Measurements from ENCODE around the gene CCDC126. TPM values are rescaled to one million over a fixed set of nuclear protein-coding genes. Genes with fewer than 3 reads are reported as not detected.

Gene CCDC126
- total RNA-seq, 1 experiment from 2014 or later: 10.3 TPM

DNA sequence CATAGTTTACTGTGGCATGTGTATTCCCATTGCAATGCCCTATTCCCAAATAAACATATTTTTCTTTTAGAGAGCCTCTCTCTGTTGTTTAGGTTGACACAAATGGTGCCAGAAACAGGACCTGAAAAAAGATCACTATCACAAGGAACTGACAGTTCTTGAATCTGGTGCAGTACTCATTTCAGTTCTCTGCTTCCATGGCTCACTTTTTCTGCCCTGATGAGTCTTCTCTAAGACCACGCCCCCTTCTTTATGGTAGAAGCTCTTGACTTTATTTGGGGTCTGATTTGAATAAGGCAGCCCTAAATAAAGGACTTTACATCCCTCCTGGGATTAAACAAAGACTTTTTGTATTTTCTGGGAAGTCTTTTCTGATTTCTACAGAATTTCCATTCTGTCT is 3.5 kb upstream of the CCDC126 start:
- DNase-seq (ENCODE audit: low read depth, low spot score) (no peak), ATAC-seq (no peak)
- ChIA-PET CTCF (no interaction called here), POLR2A (no interaction called here)
- no peaks in the 10 kb centered on the region for H3K27me3 ChIP-seq (ENCODE audit: control insufficient read depth, insufficient read depth, low read length)
- peaks cover 5% of the 10 kb centered on the region for H3K4me1 ChIP-seq (ENCODE audit: control insufficient read depth, insufficient read depth, low read length)
- H3K36me3 ChIP-seq (ENCODE audit: control insufficient read depth, insufficient read depth, low read length): no peaks in the 10 kb centered on the region; the same call in 1 of the 2 replicates
- H3K4me3 ChIP-seq (ENCODE audit: low read depth in 2 of 2, low read length in 2 of 2): no peak overlapping the region
- no peak for TF ChIP-seq TCF7L2 (IDR thresholded peaks at IDR 0.05; ENCODE audit: low read depth, low read length)
- no peak for TF ChIP-seq SIN3A (IDR thresholded peaks at IDR 0.05; ENCODE audit: borderline replicate concordance, insufficient read depth, low read depth, low read length)
- TF ChIP-seq, protein P1, sequence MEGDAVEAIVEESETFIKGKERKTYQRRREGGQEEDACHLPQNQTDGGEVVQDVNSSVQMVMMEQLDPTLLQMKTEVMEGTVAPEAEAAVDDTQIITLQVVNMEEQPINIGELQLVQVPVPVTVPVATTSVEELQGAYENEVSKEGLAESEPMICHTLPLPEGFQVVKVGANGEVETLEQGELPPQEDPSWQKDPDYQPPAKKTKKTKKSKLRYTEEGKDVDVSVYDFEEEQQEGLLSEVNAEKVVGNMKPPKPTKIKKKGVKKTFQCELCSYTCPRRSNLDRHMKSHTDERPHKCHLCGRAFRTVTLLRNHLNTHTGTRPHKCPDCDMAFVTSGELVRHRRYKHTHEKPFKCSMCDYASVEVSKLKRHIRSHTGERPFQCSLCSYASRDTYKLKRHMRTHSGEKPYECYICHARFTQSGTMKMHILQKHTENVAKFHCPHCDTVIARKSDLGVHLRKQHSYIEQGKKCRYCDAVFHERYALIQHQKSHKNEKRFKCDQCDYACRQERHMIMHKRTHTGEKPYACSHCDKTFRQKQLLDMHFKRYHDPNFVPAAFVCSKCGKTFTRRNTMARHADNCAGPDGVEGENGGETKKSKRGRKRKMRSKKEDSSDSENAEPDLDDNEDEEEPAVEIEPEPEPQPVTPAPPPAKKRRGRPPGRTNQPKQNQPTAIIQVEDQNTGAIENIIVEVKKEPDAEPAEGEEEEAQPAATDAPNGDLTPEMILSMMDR (IDR thresholded peaks at IDR 0.05): no peak
- TF ChIP-seq, protein P2, sequence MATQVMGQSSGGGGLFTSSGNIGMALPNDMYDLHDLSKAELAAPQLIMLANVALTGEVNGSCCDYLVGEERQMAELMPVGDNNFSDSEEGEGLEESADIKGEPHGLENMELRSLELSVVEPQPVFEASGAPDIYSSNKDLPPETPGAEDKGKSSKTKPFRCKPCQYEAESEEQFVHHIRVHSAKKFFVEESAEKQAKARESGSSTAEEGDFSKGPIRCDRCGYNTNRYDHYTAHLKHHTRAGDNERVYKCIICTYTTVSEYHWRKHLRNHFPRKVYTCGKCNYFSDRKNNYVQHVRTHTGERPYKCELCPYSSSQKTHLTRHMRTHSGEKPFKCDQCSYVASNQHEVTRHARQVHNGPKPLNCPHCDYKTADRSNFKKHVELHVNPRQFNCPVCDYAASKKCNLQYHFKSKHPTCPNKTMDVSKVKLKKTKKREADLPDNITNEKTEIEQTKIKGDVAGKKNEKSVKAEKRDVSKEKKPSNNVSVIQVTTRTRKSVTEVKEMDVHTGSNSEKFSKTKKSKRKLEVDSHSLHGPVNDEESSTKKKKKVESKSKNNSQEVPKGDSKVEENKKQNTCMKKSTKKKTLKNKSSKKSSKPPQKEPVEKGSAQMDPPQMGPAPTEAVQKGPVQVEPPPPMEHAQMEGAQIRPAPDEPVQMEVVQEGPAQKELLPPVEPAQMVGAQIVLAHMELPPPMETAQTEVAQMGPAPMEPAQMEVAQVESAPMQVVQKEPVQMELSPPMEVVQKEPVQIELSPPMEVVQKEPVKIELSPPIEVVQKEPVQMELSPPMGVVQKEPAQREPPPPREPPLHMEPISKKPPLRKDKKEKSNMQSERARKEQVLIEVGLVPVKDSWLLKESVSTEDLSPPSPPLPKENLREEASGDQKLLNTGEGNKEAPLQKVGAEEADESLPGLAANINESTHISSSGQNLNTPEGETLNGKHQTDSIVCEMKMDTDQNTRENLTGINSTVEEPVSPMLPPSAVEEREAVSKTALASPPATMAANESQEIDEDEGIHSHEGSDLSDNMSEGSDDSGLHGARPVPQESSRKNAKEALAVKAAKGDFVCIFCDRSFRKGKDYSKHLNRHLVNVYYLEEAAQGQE (IDR thresholded peaks at IDR 0.05; ENCODE audit: insufficient read depth in 1 of 2, low read depth in 2 of 2, low read length in 1 of 2): no peak
- no peak for TF ChIP-seq POLR2AphosphoS5 (IDR thresholded peaks at IDR 0.05; ENCODE audit: low read depth, low read length)
- no TSS peak for BruUV-seq (replicated peaks)
- in situ Hi-C loops (cut with HindIII; ENCODE audit: low pct_unique_long_range_greater_than_20kb, low sequenced_read_pairs): no loop called here
- intact Hi-C loops (cut with micrococcal nuclease; ENCODE audit: unreplicated experiment): no loop called here
- H3K27ac ChIP-seq (ENCODE audit: low read length): no peak overlapping the region
- no peaks in the 10 kb centered on the region for H3K9me3 ChIP-seq (ENCODE audit: control insufficient read depth, insufficient read depth, low read depth, low read length)

DNA sequence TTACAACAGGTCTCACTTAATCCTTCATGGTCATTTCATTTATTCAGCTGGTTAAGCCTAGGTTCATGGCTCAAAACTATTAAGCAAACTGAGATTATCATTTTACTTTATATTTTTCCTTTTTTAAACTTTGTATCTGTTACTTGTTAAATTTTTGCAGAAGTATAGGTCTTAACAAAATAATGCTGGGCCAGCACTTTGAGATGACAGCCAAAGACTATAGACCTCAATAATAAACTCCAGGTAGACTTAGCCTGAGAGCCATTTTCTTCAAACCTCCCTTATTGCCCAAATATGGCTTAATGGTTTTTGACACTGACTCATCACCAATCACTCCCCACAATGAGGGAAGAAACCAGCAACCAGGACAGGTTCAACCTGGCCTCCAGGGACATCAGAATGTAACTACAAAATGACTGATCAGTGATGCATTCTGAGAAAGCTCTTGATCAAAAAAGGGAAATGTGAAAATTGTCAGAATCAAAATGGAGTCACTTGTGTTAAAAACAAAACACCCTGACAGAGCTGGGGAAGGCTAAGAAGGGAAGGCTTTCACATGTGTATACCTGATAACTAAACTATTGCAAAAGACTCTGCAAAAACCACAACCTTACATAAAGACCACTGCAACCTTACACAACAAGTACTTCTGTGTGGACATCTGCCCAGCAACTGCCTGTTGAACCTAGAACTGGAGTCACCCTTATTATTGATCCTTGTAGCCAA is 2.1 kb upstream of the CCDC126 start:
- BruUV-seq (replicated peaks): no TSS peak
- TF ChIP-seq, protein P1 (IDR thresholded peaks at IDR 0.05): no peak
- TF ChIP-seq POLR2AphosphoS5 (IDR thresholded peaks at IDR 0.05; ENCODE audit: low read depth, low read length) (no peak), SIN3A (IDR thresholded peaks at IDR 0.05; ENCODE audit: borderline replicate concordance, insufficient read depth, low read depth, low read length) (no peak)
- TF ChIP-seq, protein P2 (IDR thresholded peaks at IDR 0.05; ENCODE audit: insufficient read depth in 1 of 2, low read depth in 2 of 2, low read length in 1 of 2): no peak
- in situ Hi-C loops (cut with HindIII; ENCODE audit: low pct_unique_long_range_greater_than_20kb, low sequenced_read_pairs) (no loop called here), intact Hi-C loops (cut with micrococcal nuclease; ENCODE audit: unreplicated experiment) (no loop called here)
- Histone ChIP-seq H3K27ac (ENCODE audit: low read length) (no peak overlapping the region), H3K9me3 (ENCODE audit: control insufficient read depth, insufficient read depth, low read depth, low read length) (no peaks in the 10 kb centered on the region), H3K36me3 (ENCODE audit: control insufficient read depth, insufficient read depth, low read length) (no peaks in the 10 kb centered on the region; the same call in 1 of the 2 replicates), H3K27me3 (ENCODE audit: control insufficient read depth, insufficient read depth, low read length) (no peaks in the 10 kb centered on the region), H3K4me3 (ENCODE audit: low read depth in 2 of 2, low read length in 2 of 2) (no peak overlapping the region), H3K4me1 (ENCODE audit: control insufficient read depth, insufficient read depth, low read length) (peaks cover 12% of the 10 kb centered on the region)
- CTCF ChIA-PET: no interaction called here
- POLR2A ChIA-PET: no interaction called here
- ATAC-seq (no peak), DNase-seq (ENCODE audit: low read depth, low spot score) (no peak)
